Measurements from ENCODE around the gene GABBR1.

GABBR1 gene

DNA sequence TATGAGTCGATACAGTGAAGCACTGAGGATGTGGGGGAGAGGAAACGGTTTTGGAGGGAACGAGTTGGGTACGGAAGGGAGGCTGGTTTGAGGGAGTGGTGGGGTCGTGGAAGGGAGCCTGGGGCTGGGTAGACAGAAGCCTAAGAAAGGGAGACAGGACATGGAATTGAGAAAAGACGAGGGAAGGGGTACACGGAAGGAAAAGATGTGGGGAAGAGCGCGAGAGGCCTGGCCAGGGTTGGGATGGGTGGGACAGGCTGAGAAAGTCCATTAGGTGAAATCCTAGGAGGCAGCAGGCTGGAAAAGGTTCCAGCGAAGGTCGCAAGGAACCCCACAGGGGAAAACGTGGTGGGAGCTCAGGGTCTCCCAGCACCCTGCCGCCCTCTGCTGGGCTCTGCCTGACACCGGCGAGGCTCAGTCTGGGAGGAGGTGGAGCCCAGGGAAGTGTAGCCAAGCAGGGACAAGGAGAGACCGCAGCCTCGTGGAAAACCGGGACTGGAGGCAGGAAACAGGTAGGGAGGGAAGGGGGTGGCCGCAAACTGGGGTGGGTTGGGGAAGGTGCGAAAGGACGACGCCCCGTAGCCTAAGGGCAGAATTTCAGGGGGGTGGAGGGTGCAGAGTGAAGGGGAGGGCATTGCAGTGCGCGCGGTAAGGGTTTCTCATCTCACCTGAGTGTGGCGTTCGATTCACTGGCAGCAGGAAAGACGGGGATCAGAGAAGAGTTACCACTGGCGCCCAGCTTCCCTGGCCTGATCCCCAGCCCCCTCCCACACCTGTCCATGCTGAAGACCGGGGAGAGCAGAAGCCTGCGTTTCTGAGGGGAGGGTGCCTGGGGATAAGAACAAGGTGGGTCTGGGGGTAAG lies 4.3 kb downstream of the GABBR1 start:
- H2AFZ ChIP-seq (ENCODE audit: low read depth), result peak overlapping the region; percentile 93
- H3K27me3 ChIP-seq (ENCODE audit: insufficient read depth, low read depth), result no peaks in the 10 kb centered on the region
- peaks cover 15% of the 10 kb centered on the region for H3K4me1 ChIP-seq (ENCODE audit: low read depth, poor library complexity, severe bottlenecking)
- TF ChIP-seq, protein P1, sequence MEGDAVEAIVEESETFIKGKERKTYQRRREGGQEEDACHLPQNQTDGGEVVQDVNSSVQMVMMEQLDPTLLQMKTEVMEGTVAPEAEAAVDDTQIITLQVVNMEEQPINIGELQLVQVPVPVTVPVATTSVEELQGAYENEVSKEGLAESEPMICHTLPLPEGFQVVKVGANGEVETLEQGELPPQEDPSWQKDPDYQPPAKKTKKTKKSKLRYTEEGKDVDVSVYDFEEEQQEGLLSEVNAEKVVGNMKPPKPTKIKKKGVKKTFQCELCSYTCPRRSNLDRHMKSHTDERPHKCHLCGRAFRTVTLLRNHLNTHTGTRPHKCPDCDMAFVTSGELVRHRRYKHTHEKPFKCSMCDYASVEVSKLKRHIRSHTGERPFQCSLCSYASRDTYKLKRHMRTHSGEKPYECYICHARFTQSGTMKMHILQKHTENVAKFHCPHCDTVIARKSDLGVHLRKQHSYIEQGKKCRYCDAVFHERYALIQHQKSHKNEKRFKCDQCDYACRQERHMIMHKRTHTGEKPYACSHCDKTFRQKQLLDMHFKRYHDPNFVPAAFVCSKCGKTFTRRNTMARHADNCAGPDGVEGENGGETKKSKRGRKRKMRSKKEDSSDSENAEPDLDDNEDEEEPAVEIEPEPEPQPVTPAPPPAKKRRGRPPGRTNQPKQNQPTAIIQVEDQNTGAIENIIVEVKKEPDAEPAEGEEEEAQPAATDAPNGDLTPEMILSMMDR (conservative IDR thresholded peaks at IDR 0.05; ENCODE audit: low read depth, low read length), result peak; percentile 41; the same call in 1 of the 2 replicates
- H3K79me2 ChIP-seq (ENCODE audit: insufficient read depth, low read depth), result no peaks in the 10 kb centered on the region
- H3K27ac ChIP-seq, result 0 out of 2 replicates have a peak overlapping the region, but pooled peaks have one; percentile 22
- H3K4me3 ChIP-seq (IDR thresholded peaks at IDR 0.05; ENCODE audit: insufficient read depth, low read depth, low read length), result no peak overlapping the region
- H3K4me2 ChIP-seq, result peak overlapping the region; percentile 73
- peak overlapping the region; percentile 63; the same call in 1 of the 2 replicates for H3K9ac ChIP-seq
- H3K36me3 ChIP-seq (ENCODE audit: insufficient read depth), result no peaks in the 10 kb centered on the region
- no peaks in the 10 kb centered on the region for H4K20me1 ChIP-seq (ENCODE audit: insufficient read depth)

- H2AFZ ChIP-seq (ENCODE audit: low read depth), result peak overlapping the region; percentile 93
- H3K4me3 ChIP-seq (IDR thresholded peaks at IDR 0.05; ENCODE audit: insufficient read depth, low read depth, low read length), result no peak overlapping the region
- 0 out of 2 replicates have a peak overlapping the region, but pooled peaks have one; percentile 22 for H3K27ac ChIP-seq
- no peaks in the 10 kb centered on the region for H3K36me3 ChIP-seq (ENCODE audit: insufficient read depth)
- TF ChIP-seq, protein P1 (conservative IDR thresholded peaks at IDR 0.05; ENCODE audit: low read depth, low read length), result no peak
- no peaks in the 10 kb centered on the region for H4K20me1 ChIP-seq (ENCODE audit: insufficient read depth)
- H3K4me2 ChIP-seq, result peak overlapping the region; percentile 73
- H3K4me1 ChIP-seq (ENCODE audit: low read depth, poor library complexity, severe bottlenecking), result peaks cover 15% of the 10 kb centered on the region
- no peaks in the 10 kb centered on the region for H3K79me2 ChIP-seq (ENCODE audit: insufficient read depth, low read depth)
- peak overlapping the region; percentile 63; the same call in 1 of the 2 replicates for H3K9ac ChIP-seq
- H3K27me3 ChIP-seq (ENCODE audit: insufficient read depth, low read depth), result no peaks in the 10 kb centered on the region
Observed at GRCh38 chr6:29627755-29628418, 5.1 kb downstream of the GABBR1 start.

GRCh38 chr6:29626948-29627754 lies 5.8 kb downstream of the GABBR1 start:
- H3K4me2 ChIP-seq, result no peak overlapping the region
- H2AFZ ChIP-seq (ENCODE audit: low read depth), result no peak overlapping the region
- H3K4me1 ChIP-seq (ENCODE audit: low read depth, poor library complexity, severe bottlenecking), result peaks cover 15% of the 10 kb centered on the region
- no peak overlapping the region for H3K9ac ChIP-seq
- no peak overlapping the region for H3K27ac ChIP-seq
- TF ChIP-seq, protein P1 (conservative IDR thresholded peaks at IDR 0.05; ENCODE audit: low read depth, low read length), result no peak
- H3K4me3 ChIP-seq (IDR thresholded peaks at IDR 0.05; ENCODE audit: insufficient read depth, low read depth, low read length), result no peak overlapping the region
- H4K20me1 ChIP-seq (ENCODE audit: insufficient read depth), result no peaks in the 10 kb centered on the region
- H3K27me3 ChIP-seq (ENCODE audit: insufficient read depth, low read depth), result no peaks in the 10 kb centered on the region
- no peaks in the 10 kb centered on the region for H3K79me2 ChIP-seq (ENCODE audit: insufficient read depth, low read depth)
- H3K36me3 ChIP-seq (ENCODE audit: insufficient read depth), result no peaks in the 10 kb centered on the region

- H3K79me2 ChIP-seq (ENCODE audit: insufficient read depth, low read depth), result no peaks in the 10 kb centered on the region
- H4K20me1 ChIP-seq (ENCODE audit: insufficient read depth), result no peaks in the 10 kb centered on the region
- no peaks in the 10 kb centered on the region for H3K27me3 ChIP-seq (ENCODE audit: insufficient read depth, low read depth)
- TF ChIP-seq, protein P1 (conservative IDR thresholded peaks at IDR 0.05; ENCODE audit: low read depth, low read length), result no peak
- H3K4me3 ChIP-seq (IDR thresholded peaks at IDR 0.05; ENCODE audit: insufficient read depth, low read depth, low read length), result no peak overlapping the region
- peaks cover 6% of the 10 kb centered on the region for H3K4me1 ChIP-seq (ENCODE audit: low read depth, poor library complexity, severe bottlenecking)
- H3K27ac ChIP-seq, result no peak overlapping the region
- H3K36me3 ChIP-seq (ENCODE audit: insufficient read depth), result no peaks in the 10 kb centered on the region
- no peak overlapping the region for H3K4me2 ChIP-seq
- no peak overlapping the region for H2AFZ ChIP-seq (ENCODE audit: low read depth)
- no peak overlapping the region for H3K9ac ChIP-seq
Observed at GRCh38 chr6:29625337-29625930, 7.5 kb downstream of the GABBR1 start.

Data from KMS-11 (cell line).